HG03280 (cell line): Measurements from ENCODE around the gene DNAAF1.
"Not testable (repeated sequence)": the region's sequence is repeated elsewhere in the genome, so short reads cannot be mapped to it uniquely, and the experiment has no call there.

Source experiments
- ATAC-seq: cut with Tn5 transposase; IDR thresholded peaks from one replicate; pipeline ENCODE4 v1.9.1; 2021; ENCODE audit warnings: mild to moderate bottlenecking, moderate library complexity; ENCODE audit not compliant: unreplicated experiment

Gene DNAAF1

GRCh38 chr16:84182680-84183571 is 37.8 kb downstream of the DNAAF1 start:
- ATAC-seq, result no peak

- no peak for ATAC-seq
These were observed 38.4 kb downstream of the DNAAF1 start for GRCh38 chr16:84183572-84183875.

- ATAC-seq, result no peak
These were observed 38.9 kb downstream of the DNAAF1 start for GRCh38 chr16:84183911-84184591.

- ATAC-seq, result no peak
These were observed 39.7 kb downstream of the DNAAF1 start for GRCh38 chr16:84184775-84185174.

- ATAC-seq, result peak; percentile 99
These were observed 41.8 kb downstream of the DNAAF1 start, which contains the start of gene TAF1C for GRCh38 chr16:84186685-84187437. Gene TAF1C, minus strand, starts transcription at chr16:84187057. Its CDS starts 2,069 bp downstream, at chr16:84184988.

GRCh38 chr16:84190731-84191388 is 45.8 kb downstream of the DNAAF1 start, which contains the start of gene ADAD2:
Gene ADAD2, plus strand, starts transcription at chr16:84191157. Its CDS starts 74 bp downstream, at chr16:84191231.
- ATAC-seq, result no peak

GRCh38 chr16:84191466-84191865 is 46.4 kb downstream of the DNAAF1 start:
- no peak for ATAC-seq

GRCh38 chr16:84193480-84193879 is 48.4 kb downstream of the DNAAF1 start:
- no peak for ATAC-seq

- ATAC-seq, result no peak
These were observed 48.9 kb downstream of the DNAAF1 start for GRCh38 chr16:84194018-84194417.

GRCh38 chr16:84194470-84195200 is 49.5 kb downstream of the DNAAF1 start:
- ATAC-seq, result no peak

- no peak for ATAC-seq
These were observed 50.3 kb downstream of the DNAAF1 start for GRCh38 chr16:84195201-84196093.

- ATAC-seq, result no peak
These were observed 51.0 kb downstream of the DNAAF1 start for GRCh38 chr16:84196101-84196500.

- ATAC-seq, result no peak
These were observed 51.8 kb downstream of the DNAAF1 start for GRCh38 chr16:84196727-84197394.

- ATAC-seq, result no peak
These were observed 52.5 kb downstream of the DNAAF1 start for GRCh38 chr16:84197466-84198128.

GRCh38 chr16:84198401-84198800 is 53.3 kb downstream of the DNAAF1 start:
- no peak for ATAC-seq

GRCh38 chr16:84199097-84199496 is 54.0 kb downstream of the DNAAF1 start:
- ATAC-seq, result no peak

GRCh38 chr16:84199861-84200260 is 54.8 kb downstream of the DNAAF1 start:
- no peak for ATAC-seq

GRCh38 chr16:84204551-84204950 is 59.4 kb downstream of the DNAAF1 start:
- ATAC-seq, result not testable (repeated sequence)
